Measurements from ENCODE around the gene PJA2.

GRCh38 chr5:109453251-109453650, 43.5 kb upstream of the PJA2 start:
- no peak for TF ChIP-seq CTCF (IDR thresholded peaks at IDR 0.05; ENCODE audit: borderline replicate concordance, extremely low read depth, low read length, poor library complexity, severe bottlenecking)
- TF ChIP-seq EZH2 (IDR thresholded peaks at IDR 0.05; ENCODE audit: borderline replicate concordance, low read depth, low read length, severe bottlenecking): no peak
